Naive thymus-derived CD8-positive, alpha-beta T cell (primary cell): Measurements from ENCODE around the gene TSKU. TPM values are rescaled to one million over a fixed set of nuclear protein-coding genes. Genes with fewer than 3 reads are reported as not detected.

ENCODE experiments used
- ATAC-seq, 2 donors: fragments of 150-1000 bp; cut with Tn5 transposase in 1 of 2; sonication (Bioruptor Pico), chemical (Tn5 transposase) in 1 of 2; 1 replicate in 1 of 2; 2 replicates in 1 of 2; pipeline ENCODE4 v1.10.0; 2021; ENCODE audit warnings: mild to moderate bottlenecking in 2 of 2, moderate library complexity in 2 of 2
- POLR2A ChIA-PET: fragments of 350-600 bp; sonication (Branson Sonifier 250); formaldehyde crosslinking; loops from one replicate; lab custom pipeline; 2021; ENCODE audit warnings: antibody characterized with exemption; lab: Charles Lee
- DNase-seq, 10 donors: peaks; one replicate each; pipeline versions ENCODE4 v3.0.0 to v3.0.0-alpha.2; 2020 to 2022
- H3K27ac Mint-ChIP-seq, 10 donors: one replicate each; pipeline ENCODE4 v1.8.0; 2020 to 2022; ENCODE audit warnings: mild to moderate bottlenecking in 10 of 10, mixed read lengths in 10 of 10, moderate library complexity in 4 of 10, inconsistent platforms in 1 of 10
- H3K27me3 Mint-ChIP-seq, 5 donors: one replicate each; pipeline ENCODE4 v1.8.0; 2021 to 2022; ENCODE audit warnings: mixed read lengths in 5 of 5
- H3K36me3 Mint-ChIP-seq, 3 donors: one replicate each; pipeline ENCODE4 v1.8.0; 2020 to 2022; ENCODE audit warnings: mixed read lengths in 3 of 3, mild to moderate bottlenecking in 2 of 3, inconsistent platforms in 1 of 3
- H3K4me1 Mint-ChIP-seq, 4 donors: one replicate each; pipeline ENCODE4 v1.8.0; 2021 to 2022; ENCODE audit warnings: mixed read lengths in 4 of 4
- H3K4me3 Mint-ChIP-seq, 10 donors: one replicate each; pipeline ENCODE4 v1.8.0; 2020 to 2022; ENCODE audit warnings: mild to moderate bottlenecking in 10 of 10, mixed read lengths in 10 of 10, moderate library complexity in 6 of 10, inconsistent platforms in 1 of 10
- H3K9me3 Mint-ChIP-seq, 9 donors: one replicate each; pipeline ENCODE4 v1.8.0; 2020 to 2022; ENCODE audit warnings: mixed read lengths in 9 of 9, mild to moderate bottlenecking in 3 of 9, inconsistent platforms in 1 of 9, moderate library complexity in 1 of 9
- polyA plus RNA-seq, 3 donors: library from polyadenylated mRNA; unstranded; fragments of 300-500 nt; fragmentation: Illumina TruSeq; gene quantifications; one replicate each; pipeline ENCODE4 v1.2.3, GENCODE V29; 2021
- total RNA-seq, 8 experiments: library from RNA in 2 of 8; stranded (reverse) in 2 of 8; gene quantifications; one replicate each; pipeline ENCODE4 v1.2.3 and lab custom pipeline; 2021 to 2026

Gene TSKU
- total and polyA plus RNA-seq, 5 experiments from 2014 or later: not detected

DNA sequence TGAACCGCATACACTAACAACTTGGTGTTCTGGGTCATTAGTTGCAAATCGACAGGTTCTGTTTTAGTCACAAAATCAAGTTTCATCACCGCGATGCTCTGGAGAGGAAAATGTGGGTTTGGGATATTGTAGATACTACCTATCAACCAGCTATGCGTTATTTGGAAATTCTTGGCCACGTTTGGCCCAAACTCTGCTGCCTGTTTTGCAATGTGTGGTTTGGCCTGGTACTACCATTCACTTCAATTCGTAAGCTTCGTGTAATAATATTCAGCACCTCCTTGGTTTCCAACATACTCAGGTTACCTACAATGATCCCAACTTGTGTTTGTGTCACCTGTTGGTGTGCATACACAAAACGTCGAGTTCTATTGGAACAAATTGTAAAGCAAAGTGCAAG, 61.4 kb downstream of the TSKU start:
- Mint-ChIP-seq H3K4me3 (no peak overlapping the region), H3K27me3 (peaks cover 16 to 45% (median 33%) of the 10 kb centered on the region in 5 donors), H3K27ac (peak overlapping the region in 1 of 10 donors; percentile 6), H3K4me1 (no peaks in the 10 kb centered on the region), H3K36me3 (peaks cover 0 to 5% (median 2%) of the 10 kb centered on the region in 3 donors), H3K9me3 (no peaks in the 10 kb centered on the region)
- ATAC-seq (no peak), DNase-seq (no peak)
- POLR2A ChIA-PET: no interaction called here

DNA sequence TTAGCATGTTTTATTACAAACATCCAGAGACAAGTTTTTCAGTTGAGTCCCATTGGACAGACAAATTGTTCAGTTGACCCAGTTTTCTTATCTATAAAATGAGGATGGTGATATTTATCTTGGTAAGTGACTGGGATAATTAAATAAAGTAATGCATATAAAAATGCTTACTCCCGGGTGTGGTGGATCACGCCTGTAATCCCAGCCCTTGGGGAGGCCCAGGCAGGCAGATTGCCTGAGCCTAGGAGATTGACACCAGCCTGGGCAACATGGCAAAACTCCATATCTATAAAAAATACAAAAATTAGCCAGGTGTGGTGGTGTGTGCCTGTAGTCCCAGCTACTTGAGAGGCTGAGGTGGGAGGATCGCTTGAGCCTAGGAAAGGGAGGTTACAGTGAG, 61.9 kb downstream of the TSKU start:
- POLR2A ChIA-PET: no interaction called here
- DNase-seq: no peak
- H3K9me3 Mint-ChIP-seq: no peaks in the 10 kb centered on the region
- H3K4me3 Mint-ChIP-seq: no peak overlapping the region
- no peak overlapping the region for H3K27ac Mint-ChIP-seq
- H3K27me3 Mint-ChIP-seq: peaks cover 17 to 42% (median 31%) of the 10 kb centered on the region in 5 donors
- ATAC-seq: no peak
- no peaks in the 10 kb centered on the region for H3K4me1 Mint-ChIP-seq
- peaks cover 0 to 5% (median 2%) of the 10 kb centered on the region in 3 donors for H3K36me3 Mint-ChIP-seq

DNA sequence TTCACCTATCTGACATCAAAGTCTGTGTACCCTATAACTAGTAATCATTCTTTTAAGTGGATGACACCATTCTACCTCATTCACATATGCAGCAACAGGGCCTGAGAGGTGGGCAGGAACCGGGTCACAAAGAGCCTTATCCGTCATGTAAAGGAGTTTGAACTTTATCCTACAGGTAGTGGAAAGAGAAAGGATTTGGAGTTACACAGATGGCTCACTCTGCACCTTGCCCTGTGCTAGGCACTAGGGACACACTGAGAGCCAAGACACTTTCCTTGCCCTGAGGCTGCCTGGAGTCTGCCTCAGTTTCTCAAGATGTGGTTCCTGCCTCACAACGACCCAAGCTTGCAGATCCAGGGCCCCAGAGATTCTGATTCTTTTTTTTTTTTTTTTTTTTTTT, 63.3 kb downstream of the TSKU start:
- Mint-ChIP-seq H3K9me3 (no peaks in the 10 kb centered on the region), H3K27ac (no peak overlapping the region), H3K36me3 (peaks cover 0 to 5% (median 2%) of the 10 kb centered on the region in 3 donors), H3K4me3 (no peak overlapping the region), H3K4me1 (no peaks in the 10 kb centered on the region), H3K27me3 (peaks cover 17 to 40% (median 28%) of the 10 kb centered on the region in 5 donors)
- POLR2A ChIA-PET: no interaction called here
- ATAC-seq (no peak), DNase-seq (no peak)

Other genes with a start within 250 kb of the TSKU start
- gene LRRC32, start 112.6 kb upstream of the TSKU start, total RNA-seq: under 1 TPM in 1 of 2 experiments, not detected in 1; 0.08 TPM
- not detected for gene LRRC32, start 112.6 kb upstream of the TSKU start, polyA plus RNA-seq
- gene ACER3, start 77.6 kb downstream of the TSKU start, total RNA-seq: 1 to 10 TPM; 6.4 to 7.8 TPM
- gene ACER3, start 77.6 kb downstream of the TSKU start, polyA plus RNA-seq: 1 to 10 TPM; 3.1 to 6.3 (median 3.5) TPM